Thyroid gland (tissue), 4 donors: Measurements from ENCODE around the gene SMIM41.

Source experiments
- POLR2A ChIP-seq, 2 donors: fragments of 450-650 bp; IDR thresholded peaks; one replicate each; pipeline ENCODE4 v1.6.1; 2017; ENCODE audit warnings: antibody characterized with exemption in 2 of 2, mild to moderate bottlenecking in 2 of 2, moderate library complexity in 1 of 2
- TF ChIP-seq, protein P1 (sequence below), 6 experiments: fragments of 200-600 bp in 3 of 6; fragments of 450-650 bp in 3 of 6; sonication (generic) in 3 of 6; IDR thresholded peaks; one replicate each; pipeline ENCODE4 v1.5.1; 2016 to 2019; ENCODE audit warnings: antibody characterized with exemption in 6 of 6, mild to moderate bottlenecking in 2 of 6, inconsistent platforms in 1 of 6, moderate library complexity in 1 of 6

GRCh38 chr12:52132754-52133161 lies 53.3 kb downstream of the SMIM41 start:
- TF ChIP-seq, protein P1, sequence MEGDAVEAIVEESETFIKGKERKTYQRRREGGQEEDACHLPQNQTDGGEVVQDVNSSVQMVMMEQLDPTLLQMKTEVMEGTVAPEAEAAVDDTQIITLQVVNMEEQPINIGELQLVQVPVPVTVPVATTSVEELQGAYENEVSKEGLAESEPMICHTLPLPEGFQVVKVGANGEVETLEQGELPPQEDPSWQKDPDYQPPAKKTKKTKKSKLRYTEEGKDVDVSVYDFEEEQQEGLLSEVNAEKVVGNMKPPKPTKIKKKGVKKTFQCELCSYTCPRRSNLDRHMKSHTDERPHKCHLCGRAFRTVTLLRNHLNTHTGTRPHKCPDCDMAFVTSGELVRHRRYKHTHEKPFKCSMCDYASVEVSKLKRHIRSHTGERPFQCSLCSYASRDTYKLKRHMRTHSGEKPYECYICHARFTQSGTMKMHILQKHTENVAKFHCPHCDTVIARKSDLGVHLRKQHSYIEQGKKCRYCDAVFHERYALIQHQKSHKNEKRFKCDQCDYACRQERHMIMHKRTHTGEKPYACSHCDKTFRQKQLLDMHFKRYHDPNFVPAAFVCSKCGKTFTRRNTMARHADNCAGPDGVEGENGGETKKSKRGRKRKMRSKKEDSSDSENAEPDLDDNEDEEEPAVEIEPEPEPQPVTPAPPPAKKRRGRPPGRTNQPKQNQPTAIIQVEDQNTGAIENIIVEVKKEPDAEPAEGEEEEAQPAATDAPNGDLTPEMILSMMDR (IDR thresholded peaks at IDR 0.05) = no peak
- no peak for TF ChIP-seq POLR2A (IDR thresholded peaks at IDR 0.05)
